ENCODE results near the gene NCKAP5.

DNA sequence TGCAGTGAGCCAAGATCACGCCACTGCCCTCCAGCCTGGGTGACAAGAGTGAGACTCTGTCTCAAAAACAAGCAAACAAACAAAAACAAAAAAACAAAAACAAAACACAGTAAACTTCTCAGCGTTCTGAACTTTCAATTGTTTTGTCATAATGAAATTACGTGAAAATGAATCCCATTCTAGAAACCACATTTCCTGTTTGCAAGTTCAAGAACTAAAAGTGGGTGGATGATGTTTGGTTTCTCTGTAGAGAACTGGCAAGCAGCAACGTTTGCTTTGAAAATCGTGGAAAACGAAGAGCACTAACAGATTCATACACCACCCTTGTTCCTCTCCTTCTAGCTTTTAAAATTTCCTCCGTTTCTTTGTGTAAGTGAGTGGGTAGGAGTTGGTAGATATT, 672.2 kb downstream of the NCKAP5 start:
- TF ChIP-seq, protein P1, sequence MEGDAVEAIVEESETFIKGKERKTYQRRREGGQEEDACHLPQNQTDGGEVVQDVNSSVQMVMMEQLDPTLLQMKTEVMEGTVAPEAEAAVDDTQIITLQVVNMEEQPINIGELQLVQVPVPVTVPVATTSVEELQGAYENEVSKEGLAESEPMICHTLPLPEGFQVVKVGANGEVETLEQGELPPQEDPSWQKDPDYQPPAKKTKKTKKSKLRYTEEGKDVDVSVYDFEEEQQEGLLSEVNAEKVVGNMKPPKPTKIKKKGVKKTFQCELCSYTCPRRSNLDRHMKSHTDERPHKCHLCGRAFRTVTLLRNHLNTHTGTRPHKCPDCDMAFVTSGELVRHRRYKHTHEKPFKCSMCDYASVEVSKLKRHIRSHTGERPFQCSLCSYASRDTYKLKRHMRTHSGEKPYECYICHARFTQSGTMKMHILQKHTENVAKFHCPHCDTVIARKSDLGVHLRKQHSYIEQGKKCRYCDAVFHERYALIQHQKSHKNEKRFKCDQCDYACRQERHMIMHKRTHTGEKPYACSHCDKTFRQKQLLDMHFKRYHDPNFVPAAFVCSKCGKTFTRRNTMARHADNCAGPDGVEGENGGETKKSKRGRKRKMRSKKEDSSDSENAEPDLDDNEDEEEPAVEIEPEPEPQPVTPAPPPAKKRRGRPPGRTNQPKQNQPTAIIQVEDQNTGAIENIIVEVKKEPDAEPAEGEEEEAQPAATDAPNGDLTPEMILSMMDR (IDR thresholded peaks at IDR 0.05; ENCODE audit: low read depth, low read length), result no peak
- TF ChIP-seq MYC (IDR thresholded peaks at IDR 0.05; ENCODE audit: low read depth, low read length) (no peak), POLR2A (IDR thresholded peaks at IDR 0.05; ENCODE audit: extremely low read depth, insufficient read length) (no peak)

Measured in NB4 (cell line).